Measurements from ENCODE around the gene DGKG. TPM values are rescaled to one million over a fixed set of nuclear protein-coding genes. Genes with fewer than 3 reads are reported as not detected.

The DGKG gene
- total and polyA plus RNA-seq, 2 of the 8 experiments (the other 6 are each of a cell fraction or from before 2014, with no cell fraction given) = 0.30 to 0.48 TPM

- H3K56ac ChIP-seq (replicated peaks; ENCODE audit: insufficient read length, low read depth, low read length) = no peak overlapping the region
- 92% methylated on average over 4 of the region's 4 CpGs; no CpG with 5 or more reads in 1 of the 2 experiments for WGBS, 2 experiments (ENCODE audit: extremely low coverage in 1 of 2, insufficient coverage in 1 of 2, insufficient read length in 1 of 2, insufficient replicate concordance in 2 of 2, low coverage in 1 of 2, low lambda C conversion rate in 2 of 2, missing lambda C conversion rate in 1 of 2)
- no peak for DNase-seq (ENCODE audit: low read depth in 1 of 2, low spot score in 2 of 2)
- no peaks in the 10 kb centered on the region for H3K9me3 ChIP-seq (ENCODE audit: insufficient read depth in 2 of 2, low read depth in 1 of 2, low read length in 1 of 2)
- no peak overlapping the region for H3K18ac ChIP-seq (ENCODE audit: extremely low read depth, low read length)
- no peak overlapping the region for H2BK5ac ChIP-seq (ENCODE audit: low read depth, low read length)
- H3K79me2 ChIP-seq (ENCODE audit: control insufficient read depth in 1 of 2, insufficient read depth in 2 of 2, low read length in 2 of 2) = no peaks in the 10 kb centered on the region
- H4K91ac ChIP-seq (replicated peaks; ENCODE audit: insufficient read length, low read length) = no peak overlapping the region
- no peak overlapping the region for H2AK5ac ChIP-seq (ENCODE audit: low read depth, low read length)
- H3K4me2 ChIP-seq (ENCODE audit: insufficient read depth in 1 of 2, low read depth in 2 of 2, low read length in 2 of 2) = no peak overlapping the region
- H3K4ac ChIP-seq (replicated peaks; ENCODE audit: insufficient read length, low read depth, low read length) = no peak overlapping the region
- FAIRE-seq = no peak
- H3K14ac ChIP-seq (ENCODE audit: insufficient read length) = no peak overlapping the region
- H2BK15ac ChIP-seq (ENCODE audit: low read length) = no peak overlapping the region
- no peak overlapping the region for H2BK12ac ChIP-seq (ENCODE audit: low read depth, low read length)
- no peaks in the 10 kb centered on the region for H3K4me1 ChIP-seq (replicated peaks in 1 of 4; ENCODE audit: control insufficient read depth in 3 of 4, insufficient read depth in 4 of 4, low read length in 3 of 4)
- no peak overlapping the region for H2BK120ac ChIP-seq (replicated peaks; ENCODE audit: low read depth, low read length)
- H3K9ac ChIP-seq (replicated peaks in 1 of 4; ENCODE audit: extremely low read depth in 1 of 4, low read depth in 3 of 4, low read length in 3 of 4) = no peak overlapping the region
- no peak overlapping the region for H2BK20ac ChIP-seq (ENCODE audit: low read length)
- no peaks in the 10 kb centered on the region; the same call in 1 of the 2 replicates for H3K23me2 ChIP-seq (ENCODE audit: low read depth, low read length)
- no peak overlapping the region for H2AFZ ChIP-seq (ENCODE audit: low read length)
- no peaks in the 10 kb centered on the region for H3K27me3 ChIP-seq (replicated peaks in 1 of 4; ENCODE audit: control insufficient read depth in 3 of 4, extremely low read depth in 1 of 4, insufficient read depth in 3 of 4, low read length in 3 of 4)
- no peak overlapping the region for H4K8ac ChIP-seq (ENCODE audit: extremely low read depth, insufficient read depth, low read length)
- no peak overlapping the region for H4K5ac ChIP-seq (ENCODE audit: insufficient read length, low read depth, low read length)
- TF ChIP-seq MAX (IDR thresholded peaks at IDR 0.05) (no peak), NRF1 (IDR thresholded peaks at IDR 0.05; ENCODE audit: low read depth, low read length) (no peak), RBBP5 (IDR thresholded peaks at IDR 0.05; ENCODE audit: borderline replicate concordance, low read depth, low read length) (no peak), SIRT6 (IDR thresholded peaks at IDR 0.05; ENCODE audit: low read length) (no peak), YY1 (IDR thresholded peaks at IDR 0.05; ENCODE audit: low read depth, low read length) (no peak), KDM4A (IDR thresholded peaks at IDR 0.05; ENCODE audit: low read depth, low read length, severe bottlenecking) (no peak), EGR1 (IDR thresholded peaks at IDR 0.05; ENCODE audit: borderline replicate concordance, low read depth, low read length) (no peak), ASH2L (IDR thresholded peaks at IDR 0.05; ENCODE audit: low read length) (no peak), SP4 (IDR thresholded peaks at IDR 0.05; ENCODE audit: low read length) (no peak)
- H3K4me3 ChIP-seq (ENCODE audit: extremely low read depth in 1 of 4, insufficient read depth in 2 of 4, low read depth in 3 of 4, low read length in 4 of 4) = no peak overlapping the region
- no peaks in the 10 kb centered on the region for H3K36me3 ChIP-seq (ENCODE audit: control insufficient read depth in 2 of 4, insufficient read depth in 4 of 4, low read length in 3 of 4)
- no peak overlapping the region for H3K23ac ChIP-seq (ENCODE audit: insufficient read length)
- ChIA-PET CTCF (ENCODE audit: partially characterized antibody) (interaction anchor here (0.6 to 1.2 kb wide), 5 partner anchors 10 to 386 kb away, joined by 3 read pairs; no protein-coding TSS in a partner anchor), POLR2A (ENCODE audit: partially characterized antibody) (no interaction called here)
- H3K79me1 ChIP-seq (ENCODE audit: low read depth, low read length) = no peaks in the 10 kb centered on the region
- no peaks in the 10 kb centered on the region for H4K20me1 ChIP-seq (replicated peaks in 1 of 2; ENCODE audit: control insufficient read depth in 1 of 2, insufficient read depth in 2 of 2, low read length in 2 of 2)
- no peak overlapping the region for H3K27ac ChIP-seq (ENCODE audit: low read depth, low read length)
Measured at GRCh38 chr3:186339180-186339918, 22.7 kb downstream of the DGKG start.
